ENCODE measurements around the gene CSK.
"Not testable (repeated sequence)": the region's sequence is repeated elsewhere in the genome, so short reads cannot be mapped to it uniquely, and the experiment has no call there.

CSK gene

GRCh38 chr15:74781431-74782258 is at the start of gene CSK:
CSK (plus strand) TSS chr15:74782080; CDS start chr15:74798298, 16,218 bp downstream.
- peak; percentile 84 for DNase-seq

GRCh38 chr15:74732846-74733245 is 49.0 kb upstream of the CSK start:
- no peak for DNase-seq

DNA sequence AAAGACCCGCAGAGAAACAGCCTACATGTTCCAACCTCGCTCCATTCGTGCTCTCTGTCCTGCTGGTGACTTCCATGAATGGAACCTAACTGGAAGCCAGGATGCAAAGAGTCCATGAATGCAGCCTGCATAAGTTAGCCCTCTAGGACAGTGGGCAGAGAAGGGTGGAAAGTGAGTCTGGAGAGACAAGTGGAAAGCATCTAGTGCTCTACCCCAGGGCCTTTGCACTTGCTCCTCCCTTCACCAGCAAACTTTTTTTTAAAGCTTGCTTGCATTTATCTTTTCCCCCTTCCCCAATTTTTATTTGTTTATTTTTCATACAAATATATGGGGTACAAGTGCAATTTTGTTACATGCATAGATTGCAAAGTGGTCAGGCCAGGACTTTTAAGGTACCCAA is 48.6 kb upstream of the CSK start:
- no peak for DNase-seq

DNA sequence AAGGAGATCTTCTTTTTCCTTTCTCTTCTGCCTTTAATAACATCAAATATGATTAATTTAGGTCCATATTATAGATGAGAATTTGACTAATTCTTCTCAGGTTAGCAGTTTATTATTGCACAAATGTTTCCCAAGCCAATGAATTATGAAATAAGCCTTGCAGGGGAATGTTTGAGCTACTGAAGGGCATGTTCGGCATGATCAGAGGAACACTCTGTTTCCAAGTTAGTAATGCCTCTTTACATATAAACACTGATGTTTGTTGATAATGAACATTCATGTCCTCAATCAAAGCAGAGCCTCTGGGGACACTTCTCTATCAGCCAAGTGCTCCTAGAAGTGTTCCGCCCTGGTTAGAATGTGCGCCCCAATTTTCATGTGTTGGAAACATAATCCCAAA is 46.6 kb upstream of the CSK start:
- DNase-seq = no peak

- not testable (repeated sequence) for DNase-seq
These were observed 43.6 kb upstream of the CSK start for GRCh38 chr15:74738239-74738638.

- no peak for DNase-seq
These were observed 39.5 kb upstream of the CSK start for GRCh38 chr15:74742422-74742821.

GRCh38 chr15:74746389-74746788 is 35.5 kb upstream of the CSK start:
- no peak for DNase-seq

DNA sequence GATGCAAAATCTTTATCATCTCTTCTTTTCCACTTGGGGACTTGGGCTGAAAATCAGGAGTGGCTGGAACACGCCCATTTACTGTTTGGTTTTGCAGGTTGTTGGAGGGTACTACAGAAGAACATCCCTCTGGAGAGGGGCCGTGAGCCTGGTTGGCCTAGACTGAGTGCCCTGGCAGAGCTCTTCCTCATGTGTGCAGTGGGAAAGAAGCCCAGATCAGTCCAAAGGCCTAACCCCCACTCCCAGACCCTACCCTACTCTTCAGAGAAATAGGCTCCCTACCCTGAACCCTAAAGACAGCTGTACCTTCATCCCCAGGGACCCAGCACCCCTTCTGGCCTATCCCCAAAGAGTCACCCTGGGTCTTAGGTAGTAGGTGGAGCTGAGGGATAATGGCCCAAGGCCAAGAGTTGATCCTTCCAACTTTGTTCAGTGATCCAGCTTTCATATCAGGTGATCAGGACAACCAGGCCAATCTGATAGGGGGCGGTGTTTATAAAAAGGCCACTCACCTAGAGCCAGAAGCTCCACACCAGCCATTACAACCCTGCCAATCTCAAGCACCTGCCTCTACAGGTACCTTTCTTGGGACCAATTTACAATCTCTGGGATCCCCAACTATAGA is 33.4 kb upstream of the CSK start, which contains the start of gene CYP1A2:
CYP1A2 (plus strand) TSS at position 524 of the 625 bp plus-strand sequence. CDS start 894 bp downstream, outside the sequence.
- no peak for DNase-seq

DNA sequence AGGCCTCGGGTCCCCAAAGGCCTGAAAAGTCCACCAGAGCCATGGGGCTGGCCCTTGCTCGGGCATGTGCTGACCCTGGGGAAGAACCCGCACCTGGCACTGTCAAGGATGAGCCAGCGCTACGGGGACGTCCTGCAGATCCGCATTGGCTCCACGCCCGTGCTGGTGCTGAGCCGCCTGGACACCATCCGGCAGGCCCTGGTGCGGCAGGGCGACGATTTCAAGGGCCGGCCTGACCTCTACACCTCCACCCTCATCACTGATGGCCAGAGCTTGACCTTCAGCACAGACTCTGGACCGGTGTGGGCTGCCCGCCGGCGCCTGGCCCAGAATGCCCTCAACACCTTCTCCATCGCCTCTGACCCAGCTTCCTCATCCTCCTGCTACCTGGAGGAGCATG is 32.0 kb upstream of the CSK start:
- DNase-seq = no peak

DNA sequence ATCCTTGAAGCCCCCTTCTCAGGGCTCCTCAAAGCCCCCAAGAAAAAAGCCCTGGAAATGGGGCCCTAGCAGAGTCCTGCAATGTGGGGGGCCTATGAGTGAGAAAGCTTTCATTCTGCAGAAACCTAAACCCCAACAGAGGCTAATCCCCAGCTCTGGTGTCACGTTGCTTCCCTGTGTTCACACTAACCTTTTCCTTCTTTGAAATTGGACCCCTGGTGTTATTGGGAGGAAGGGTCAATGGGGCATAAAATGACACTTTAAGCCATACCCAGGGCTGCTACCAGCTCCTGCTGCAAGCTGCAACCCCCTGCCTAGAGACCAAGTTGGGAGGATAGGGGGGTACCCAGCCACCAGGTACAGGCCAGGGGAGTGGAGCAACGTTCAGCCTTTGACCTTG is 31.1 kb upstream of the CSK start:
- DNase-seq = no peak

DNA sequence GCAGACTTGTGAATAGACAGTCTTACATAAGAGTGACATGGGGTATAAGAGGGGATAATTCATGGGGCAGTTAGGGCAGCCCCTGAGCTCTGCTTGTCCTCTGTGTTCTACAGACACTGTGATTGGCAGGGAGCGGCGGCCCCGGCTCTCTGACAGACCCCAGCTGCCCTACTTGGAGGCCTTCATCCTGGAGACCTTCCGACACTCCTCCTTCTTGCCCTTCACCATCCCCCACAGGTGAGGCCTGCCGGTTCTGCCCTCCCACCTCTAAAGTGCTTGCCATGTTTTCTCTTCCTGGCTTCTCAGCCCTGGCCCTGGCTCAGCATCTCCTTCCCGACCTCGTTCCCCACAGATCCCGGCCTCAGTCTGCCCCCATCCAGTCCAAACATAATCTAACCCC is 29.9 kb upstream of the CSK start:
- DNase-seq = no peak

- DNase-seq = no peak
These were observed 29.3 kb upstream of the CSK start for GRCh38 chr15:74752531-74752930.

- DNase-seq = no peak
These were observed 27.2 kb upstream of the CSK start for GRCh38 chr15:74754593-74755215.

DNA sequence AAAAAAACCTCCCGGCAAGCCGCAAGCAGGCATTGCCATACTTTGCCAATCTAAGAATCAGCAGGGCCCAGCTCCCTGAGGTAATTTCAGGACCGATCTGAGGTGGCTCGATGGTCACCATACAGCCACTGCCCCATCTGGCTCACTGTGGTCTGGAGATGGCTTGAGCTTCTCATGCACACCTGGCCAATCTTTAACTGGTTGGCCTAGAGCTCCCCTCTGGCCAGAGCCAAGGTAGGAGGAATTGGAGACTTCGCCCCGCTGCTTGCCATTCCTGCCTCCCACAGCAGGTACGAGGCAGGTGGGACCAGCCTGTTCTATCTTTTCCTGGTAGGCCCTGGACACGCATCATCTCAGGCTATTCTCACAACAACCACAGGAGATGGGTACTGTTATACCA is 23.1 kb upstream of the CSK start:
- no peak for DNase-seq

GRCh38 chr15:74762791-74763150 is 19.1 kb upstream of the CSK start:
- DNase-seq = no peak

GRCh38 chr15:74763416-74763815 is 18.5 kb upstream of the CSK start:
- DNase-seq = no peak

DNA sequence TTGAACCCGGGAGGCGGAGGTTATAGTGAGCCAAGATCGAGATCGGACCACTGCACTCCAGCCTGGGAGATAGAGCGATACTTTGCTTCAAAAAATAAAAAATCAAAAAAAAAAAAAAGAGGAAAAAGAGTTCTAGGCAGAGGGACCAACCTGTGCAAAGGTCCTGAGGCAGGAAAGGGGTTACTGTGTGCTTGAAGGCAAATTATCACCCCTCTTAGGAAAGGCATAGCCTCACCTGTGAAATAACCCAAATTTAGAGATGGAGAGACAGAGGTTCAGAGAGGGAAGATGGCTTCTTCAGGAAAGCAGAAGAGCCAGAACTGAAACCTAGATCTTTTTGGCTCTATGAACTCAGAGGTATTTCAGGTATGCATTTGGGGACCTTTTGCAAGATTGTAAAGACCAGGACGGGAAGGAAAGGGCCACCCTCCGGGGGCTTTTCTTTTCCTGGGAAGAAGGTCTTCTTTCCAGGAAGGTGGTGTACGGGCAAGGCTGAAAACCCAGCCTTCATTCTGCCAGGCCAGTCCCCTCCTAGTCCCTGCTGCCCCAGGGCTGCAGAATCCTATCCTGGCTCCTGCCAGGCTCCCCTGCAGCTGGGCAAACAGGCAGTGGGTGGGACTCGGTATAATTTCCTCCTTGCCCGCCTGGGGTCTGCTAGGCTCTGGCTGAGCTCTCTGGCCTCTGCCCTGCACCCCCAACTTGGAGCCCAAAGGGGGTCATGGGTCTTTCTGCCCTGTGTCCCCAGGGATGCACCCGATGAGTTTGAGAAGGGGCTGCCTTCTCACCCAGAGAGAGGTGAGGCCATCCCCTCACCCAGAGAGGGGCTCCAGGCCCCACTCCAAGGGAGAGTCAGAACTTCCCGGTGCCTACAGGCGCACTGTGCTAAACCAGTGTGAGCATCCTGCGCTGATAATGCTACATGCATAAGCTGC is 14.4 kb upstream of the CSK start:
- no peak for DNase-seq

DNA sequence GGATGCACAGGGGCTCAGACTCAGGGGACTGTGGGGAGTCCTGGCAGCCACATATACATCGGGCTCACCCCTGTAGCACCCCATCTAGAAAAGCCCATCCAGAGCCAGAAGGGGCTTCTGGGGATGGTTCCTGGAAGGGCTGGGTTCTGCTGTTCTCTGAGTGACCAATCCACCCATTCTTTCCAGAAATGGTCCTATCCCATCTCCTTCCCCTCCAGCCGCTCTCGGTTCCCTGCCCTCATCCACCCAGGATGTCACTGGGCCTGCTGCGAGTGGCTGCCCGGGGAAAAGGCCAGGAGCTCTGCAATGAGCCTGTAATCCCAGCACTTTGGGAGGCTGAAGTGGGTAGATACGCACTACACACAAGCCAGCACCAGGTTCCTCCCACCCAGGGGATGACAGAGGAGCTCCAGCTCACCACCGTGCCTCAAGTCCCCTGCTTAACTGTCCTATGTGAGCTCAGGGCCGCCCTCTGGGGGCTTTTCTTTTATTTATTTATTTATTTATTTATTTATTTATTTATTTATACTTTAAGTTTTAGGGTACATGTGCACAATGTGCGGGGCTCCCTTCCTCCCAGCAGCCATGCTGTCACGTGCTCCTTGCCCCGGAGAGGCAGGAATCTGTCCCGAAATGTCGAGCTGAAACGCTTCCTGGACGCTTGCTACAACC is 13.6 kb upstream of the CSK start:
- DNase-seq = no peak

DNA sequence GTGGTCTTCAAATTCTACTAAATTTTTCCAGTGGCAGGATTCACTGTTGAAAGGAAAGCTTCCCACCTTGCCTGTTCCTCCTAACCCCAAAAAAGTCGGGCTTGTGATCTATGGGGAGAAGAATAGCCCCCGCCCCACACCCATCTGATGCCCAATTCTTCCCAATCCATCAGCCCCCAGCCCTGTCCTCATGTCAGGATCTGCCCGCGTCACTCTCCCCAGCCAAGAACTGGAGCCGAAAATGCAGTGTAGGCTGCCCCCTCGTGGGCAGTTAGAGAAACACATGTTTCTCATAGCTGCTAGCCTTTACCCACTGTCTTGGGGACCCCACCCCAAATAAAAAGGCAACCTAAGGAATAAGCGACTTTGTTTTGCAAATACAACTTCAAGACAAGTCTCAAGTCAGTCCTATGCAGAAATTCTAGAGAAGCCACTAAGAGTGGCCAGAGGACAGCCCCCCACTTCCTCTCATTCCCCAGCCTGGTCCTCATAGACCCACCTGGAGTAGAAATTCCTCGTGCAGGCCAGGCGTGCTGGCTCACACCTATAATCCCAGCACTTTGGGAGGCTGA is 13.0 kb upstream of the CSK start:
- peak; percentile 77 for DNase-seq

DNA sequence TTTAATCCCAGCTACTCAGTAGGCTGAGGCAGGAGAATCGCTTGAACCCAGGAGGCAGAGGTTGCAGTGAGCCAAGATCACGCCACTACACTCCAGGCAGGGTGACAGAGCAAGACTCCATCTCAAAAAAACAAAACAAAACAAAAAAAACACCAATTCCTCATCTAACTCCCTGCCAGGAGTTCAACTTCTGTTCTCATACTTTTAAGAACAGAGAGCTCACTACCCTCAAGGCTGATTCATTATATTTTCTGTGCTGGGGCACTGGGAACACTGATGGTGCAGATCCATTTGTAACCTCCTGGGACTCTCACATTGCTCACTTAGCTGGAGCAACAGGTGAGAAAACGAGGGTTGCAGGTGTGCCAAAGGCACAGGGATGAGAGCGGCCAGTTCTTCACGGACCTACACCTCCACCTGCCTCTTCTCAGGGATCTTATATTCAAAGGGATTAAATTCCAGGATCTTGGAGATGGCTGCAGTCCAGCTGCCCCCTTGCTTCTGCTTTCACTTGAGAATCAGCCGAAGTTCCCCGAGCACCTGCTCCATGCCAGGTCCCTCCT is 12.3 kb upstream of the CSK start:
- no peak for DNase-seq

DNA sequence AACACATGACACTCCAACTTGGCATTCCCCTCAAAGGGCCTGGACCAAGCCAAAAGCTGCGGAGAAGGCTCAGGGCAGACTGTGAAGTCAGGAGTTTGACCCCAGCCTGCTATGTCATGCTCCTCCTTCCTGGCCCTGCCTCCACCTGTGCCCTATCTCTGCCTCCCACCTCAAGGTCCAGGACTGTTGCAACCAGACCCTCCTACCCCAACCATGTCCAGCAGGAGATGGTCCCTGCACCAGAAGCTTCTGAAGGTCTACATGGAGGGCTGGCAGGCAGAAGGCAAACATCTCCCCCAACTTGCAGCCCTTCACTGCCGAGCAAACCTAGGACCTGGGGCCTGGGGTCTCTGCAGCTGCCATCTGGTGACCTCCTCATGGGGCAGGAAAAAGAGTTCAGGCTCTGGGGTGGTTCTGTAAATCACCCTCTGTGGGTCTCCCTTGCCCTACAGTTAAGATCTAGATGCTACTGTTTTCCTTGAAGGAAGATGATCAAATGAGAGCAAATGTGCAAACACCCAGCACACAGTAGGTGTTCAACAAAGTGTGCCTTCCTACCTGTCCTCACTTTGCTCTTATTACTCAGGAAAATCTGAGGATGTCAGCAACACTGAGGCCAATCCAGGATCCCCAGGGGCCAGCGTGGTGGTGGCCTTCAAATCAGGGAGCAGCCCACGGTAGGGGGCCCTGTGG is 11.5 kb upstream of the CSK start:
- no peak for DNase-seq

All from hematopoietic multipotent progenitor cell treated with erythropoietin and hydrocortisone succinate and interleukin-3 and kit ligand, for 6 days (in vitro differentiated cells).